Stimulated activated CD8-positive, alpha-beta memory T cell treated with anti-CD3 and anti-CD28 coated beads, Interleukin-12 subunit alpha, Interleukin-12 subunit beta, amount 100 ng/mL, for 1 hour (primary cell): Measurements from ENCODE around the gene SLC10A3.
"Not testable (repeated sequence)": the region's sequence is repeated elsewhere in the genome, so short reads cannot be mapped to it uniquely, and the experiment has no call there.

Experiments used
- DNase-seq: peaks from one replicate; pipeline ENCODE4 v3.0.0-alpha.2; 2020; ENCODE audit warnings: low read depth

SLC10A3 gene

GRCh38 chrX:154509455-154509854 is 19.0 kb upstream of the SLC10A3 start:
- DNase-seq = no peak

GRCh38 chrX:154508384-154508745 is 17.9 kb upstream of the SLC10A3 start:
- no peak for DNase-seq

DNA sequence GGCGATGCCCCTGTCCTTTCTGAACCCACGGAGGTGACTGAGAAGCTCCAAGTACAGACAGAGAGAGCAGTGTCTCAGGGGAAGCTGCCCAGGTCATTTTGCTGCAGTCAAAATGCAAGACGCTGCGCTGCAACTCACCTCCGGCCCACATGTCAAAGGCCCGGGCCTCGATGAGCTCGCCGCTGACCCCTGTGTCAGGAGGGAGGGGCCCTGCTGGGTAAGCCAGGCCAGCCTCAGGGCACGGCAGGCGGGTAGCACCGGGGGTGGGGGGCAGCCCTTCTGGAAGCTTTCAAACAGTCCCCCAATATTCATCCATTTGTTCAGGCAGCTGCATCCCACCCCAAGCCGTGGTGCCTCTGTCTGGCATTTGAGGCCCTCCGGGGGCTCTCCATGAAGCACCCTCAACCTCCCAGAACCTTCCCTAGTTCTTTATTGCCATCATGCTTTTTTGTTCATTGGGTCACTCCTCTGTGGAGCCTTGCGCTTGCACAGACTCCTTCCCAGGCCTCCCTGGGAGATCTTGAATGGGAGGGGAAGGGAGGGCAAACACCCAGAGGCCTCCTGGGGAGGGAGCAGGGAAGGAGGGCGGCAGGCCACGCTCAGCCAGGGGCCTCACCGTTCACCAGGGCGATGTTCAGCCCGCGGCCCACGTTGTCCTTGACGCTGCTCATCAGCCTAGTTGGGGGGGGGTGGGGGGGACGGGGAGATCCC is 17.4 kb upstream of the SLC10A3 start:
- no peak for DNase-seq

DNA sequence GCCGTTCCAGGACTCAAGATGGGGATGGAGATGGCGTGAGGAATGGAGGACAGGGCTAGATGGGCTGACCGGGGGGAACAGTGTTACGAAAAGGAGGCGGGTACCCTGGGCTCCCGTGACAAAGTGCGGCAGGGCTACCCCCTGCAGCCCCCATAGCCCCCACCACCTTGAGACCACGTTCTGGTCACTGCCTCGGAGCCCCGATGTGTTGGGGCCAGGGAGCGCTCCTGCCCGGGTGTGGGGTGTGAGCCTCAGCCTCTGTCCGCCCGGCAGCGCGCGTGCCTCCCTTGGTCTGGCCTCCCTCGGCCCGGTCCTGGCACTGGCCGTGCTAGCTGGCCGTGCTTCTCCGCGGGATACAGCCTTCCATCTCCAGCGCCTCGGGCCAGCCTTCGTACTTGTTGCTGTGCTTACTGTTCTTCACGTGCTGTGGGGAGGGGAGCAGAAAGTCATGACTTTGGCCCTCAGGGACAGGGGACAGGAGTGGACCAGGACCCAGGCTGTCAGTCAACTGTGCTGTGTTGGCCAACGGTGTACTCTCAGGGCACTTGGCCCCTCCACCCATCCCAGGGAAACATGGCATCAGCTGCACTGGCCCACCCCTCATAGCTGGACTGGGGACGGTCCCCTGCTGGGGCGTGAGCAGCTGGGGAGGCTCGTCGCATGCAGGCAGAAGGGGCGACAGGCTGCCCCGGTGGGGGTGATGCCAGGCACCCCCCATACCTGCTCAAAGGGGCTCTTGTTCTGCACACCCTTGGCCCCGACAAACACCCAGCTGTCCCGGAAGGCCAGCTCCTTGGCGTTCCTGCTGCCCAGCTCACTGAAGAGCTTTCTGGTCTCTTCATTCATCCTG is 16.3 kb upstream of the SLC10A3 start:
- no peak for DNase-seq

DNA sequence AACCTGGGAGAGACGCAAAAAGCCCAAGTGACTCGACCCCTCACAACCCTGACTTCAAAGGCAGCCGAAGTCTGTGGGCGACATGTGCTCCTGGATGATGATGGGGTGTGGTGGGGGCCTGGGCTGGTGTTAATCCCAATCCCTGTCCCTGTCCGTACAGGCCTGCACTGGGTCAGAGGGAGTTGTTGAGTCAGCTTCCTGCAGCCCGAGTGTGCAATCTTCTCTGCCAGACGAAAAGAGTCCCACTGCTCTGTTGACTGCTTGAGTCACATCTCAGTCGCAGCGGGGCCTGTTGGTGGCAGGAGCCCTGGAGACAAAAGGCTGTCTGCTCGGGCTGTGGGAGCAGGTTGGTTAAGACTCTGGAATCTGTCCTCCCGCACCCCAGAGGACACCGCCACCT is 15.3 kb upstream of the SLC10A3 start:
- DNase-seq = no peak

- no peak for DNase-seq
Measured at GRCh38 chrX:154502989-154503388, 12.6 kb upstream of the SLC10A3 start.

DNA sequence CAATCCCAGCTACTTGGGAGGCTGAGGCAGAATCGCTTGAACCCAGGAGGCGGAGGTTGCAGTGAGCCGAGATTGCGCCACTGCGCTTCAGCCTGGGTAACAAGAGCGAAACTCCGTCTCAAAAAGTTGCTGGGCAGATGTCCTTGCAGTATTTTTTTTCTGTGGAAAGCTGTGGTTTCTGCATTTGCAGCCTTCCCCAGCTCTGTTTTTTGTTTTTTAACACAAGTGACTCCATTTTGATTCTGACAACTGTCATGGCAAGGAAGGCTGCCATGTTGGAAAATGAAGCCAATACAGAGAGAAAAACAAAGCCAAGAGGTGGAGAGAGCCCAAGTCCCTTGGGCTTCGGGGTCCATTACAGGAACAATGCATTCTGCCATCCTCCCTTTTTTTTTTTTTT is 11.7 kb upstream of the SLC10A3 start:
- no peak for DNase-seq

DNA sequence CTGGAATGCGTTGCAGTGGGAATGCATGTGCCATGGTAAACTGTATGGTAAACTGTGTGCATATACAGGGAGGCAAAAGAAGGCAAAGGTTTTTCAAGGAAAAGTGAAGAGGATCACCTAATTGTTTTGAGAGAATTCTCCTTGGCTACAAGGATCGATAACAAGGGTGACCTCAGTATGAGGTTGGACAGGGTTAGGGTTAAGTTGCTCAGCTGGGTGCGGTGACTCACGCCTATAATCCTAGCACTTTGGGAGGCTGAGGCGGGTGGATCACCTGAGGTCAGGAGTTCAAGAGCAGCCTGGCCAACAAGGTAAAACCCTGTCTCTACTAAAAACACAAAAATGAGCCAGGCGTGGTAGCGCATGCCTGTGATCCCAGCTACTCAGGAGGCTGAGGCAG is 11.0 kb upstream of the SLC10A3 start:
- DNase-seq = not testable (repeated sequence)

- DNase-seq = not testable (repeated sequence)
Measured at GRCh38 chrX:154496591-154497137, 6.2 kb upstream of the SLC10A3 start.

DNA sequence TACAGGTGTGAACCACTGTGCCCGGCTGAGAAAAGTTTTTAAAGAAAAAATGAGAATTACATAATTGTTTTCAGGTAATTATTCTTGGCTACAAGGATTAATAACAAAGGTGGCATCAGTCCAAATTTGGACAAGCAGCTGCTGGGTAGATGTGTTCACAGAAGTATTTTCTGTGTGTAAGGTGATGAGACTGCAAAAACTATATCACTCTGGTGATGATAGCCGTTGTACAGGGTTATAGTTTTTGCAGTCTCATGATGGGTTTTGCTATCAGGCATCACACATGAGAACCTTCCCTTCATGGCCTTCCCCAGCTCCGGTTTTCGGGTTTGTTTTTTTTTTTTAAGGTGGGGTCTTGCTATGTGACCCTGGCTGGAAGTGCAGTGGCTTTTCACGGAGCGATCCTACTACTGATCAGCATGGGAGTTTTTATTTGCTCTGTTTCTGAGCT is 5.1 kb upstream of the SLC10A3 start:
- DNase-seq = no peak

GRCh38 chrX:154494715-154495114 is 4.3 kb upstream of the SLC10A3 start:
- DNase-seq = no peak

DNA sequence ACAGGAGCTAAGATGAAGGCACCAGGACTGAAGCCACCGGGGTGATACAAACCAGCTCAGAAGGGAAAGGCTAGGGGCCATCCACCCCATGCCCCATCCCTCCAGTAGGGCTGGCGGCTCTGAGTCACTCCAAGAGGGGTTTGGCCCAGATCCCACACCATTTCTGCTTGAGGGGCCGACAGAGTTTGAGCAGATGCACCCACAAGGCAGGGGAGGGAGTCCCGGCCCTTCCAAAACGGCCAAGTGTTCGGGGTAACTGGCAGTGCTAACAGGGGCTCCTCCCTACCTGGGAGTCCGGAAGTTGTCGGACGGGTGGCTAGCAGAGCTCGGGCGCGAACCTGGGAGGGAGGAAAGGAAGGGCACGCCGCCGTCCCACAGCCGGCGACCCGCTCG is 412 bp downstream of the SLC10A3 start:
- no peak for DNase-seq

- DNase-seq = no peak
Measured at GRCh38 chrX:154489182-154489581, 1.2 kb downstream of the SLC10A3 start.

DNA sequence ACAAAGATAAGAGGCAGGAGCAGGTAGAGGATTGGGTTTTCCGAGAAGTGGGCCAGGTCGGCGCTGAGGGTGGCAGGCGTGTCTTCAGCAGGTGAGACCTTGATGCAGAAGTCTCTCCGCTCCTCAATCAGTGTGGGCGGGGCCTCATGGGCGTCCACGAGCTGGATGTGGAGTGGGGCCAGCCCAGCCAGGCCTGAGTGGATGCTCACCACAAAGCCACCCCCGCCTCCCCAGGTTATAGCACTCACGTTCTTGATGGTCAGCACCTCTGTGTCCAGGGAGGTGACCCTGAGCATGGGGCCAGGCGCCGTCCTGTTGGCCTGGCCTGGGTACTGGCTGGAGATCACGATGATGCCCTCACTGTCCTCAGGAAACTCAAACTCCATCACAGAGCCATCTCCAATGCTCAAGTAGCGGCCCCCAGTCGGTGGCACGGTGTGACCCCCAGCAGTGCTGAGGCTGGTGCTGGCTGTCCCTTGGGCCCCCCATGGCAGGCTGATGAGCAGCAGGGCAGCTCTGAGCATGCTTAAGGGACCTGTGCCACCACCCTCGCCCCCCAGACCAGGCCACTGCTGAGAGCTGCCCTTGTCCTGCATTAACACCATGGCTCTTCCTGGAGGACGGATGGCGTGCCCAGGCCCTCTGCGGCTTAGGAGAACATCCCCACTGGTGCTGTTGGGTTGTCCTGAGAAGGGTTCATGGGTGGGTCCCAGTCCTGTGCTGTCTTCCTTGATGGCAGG is 1.9 kb downstream of the SLC10A3 start:
- no peak for DNase-seq

GRCh38 chrX:154487518-154488290 is 2.7 kb downstream of the SLC10A3 start:
- no peak for DNase-seq

DNA sequence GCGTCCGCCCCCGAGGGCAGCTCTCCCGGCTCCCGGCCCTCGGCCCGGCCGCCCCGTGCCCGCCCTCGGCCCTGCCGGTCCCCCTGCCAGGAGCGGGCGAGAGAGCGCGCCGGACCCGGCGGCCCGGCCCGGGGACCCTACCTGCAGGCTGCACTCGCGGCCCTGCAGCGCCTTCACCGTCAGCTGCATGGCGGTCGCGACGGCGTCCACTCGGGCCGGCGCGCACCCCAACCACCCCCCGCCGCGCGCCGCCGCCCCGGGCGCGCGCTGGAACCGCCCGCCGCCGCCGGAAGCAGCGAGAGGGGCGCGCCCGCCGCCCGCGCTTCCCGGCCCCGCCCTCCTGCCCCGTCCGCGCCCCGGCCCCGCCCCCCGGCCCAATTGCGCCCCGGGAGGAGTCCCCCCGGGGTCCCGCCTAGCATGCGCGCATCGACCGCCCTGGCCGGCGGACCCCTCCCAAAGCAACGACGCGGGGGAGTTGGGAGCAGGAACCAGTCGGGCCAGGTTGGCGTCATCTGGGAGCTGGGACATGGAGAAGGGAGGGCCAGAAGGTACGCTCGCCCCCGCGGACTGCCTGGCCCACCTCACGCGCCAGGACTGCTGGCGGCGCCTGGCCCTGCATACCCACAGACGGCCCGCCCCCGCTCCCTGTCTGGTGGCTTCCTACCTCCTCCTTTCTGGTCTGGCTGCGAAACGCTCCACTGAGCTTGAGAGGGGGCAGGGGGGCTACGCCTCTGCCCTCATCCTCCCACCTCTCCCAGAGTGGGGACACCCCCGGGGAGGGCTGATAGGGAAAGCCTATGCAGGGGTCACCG is 3.8 kb downstream of the SLC10A3 start, which contains the start of gene UBL4A:
UBL4A (minus strand) TSS at position 220 of the 812 bp plus-strand sequence; CDS start at position 189, 31 bp downstream.
- DNase-seq = no peak

DNA sequence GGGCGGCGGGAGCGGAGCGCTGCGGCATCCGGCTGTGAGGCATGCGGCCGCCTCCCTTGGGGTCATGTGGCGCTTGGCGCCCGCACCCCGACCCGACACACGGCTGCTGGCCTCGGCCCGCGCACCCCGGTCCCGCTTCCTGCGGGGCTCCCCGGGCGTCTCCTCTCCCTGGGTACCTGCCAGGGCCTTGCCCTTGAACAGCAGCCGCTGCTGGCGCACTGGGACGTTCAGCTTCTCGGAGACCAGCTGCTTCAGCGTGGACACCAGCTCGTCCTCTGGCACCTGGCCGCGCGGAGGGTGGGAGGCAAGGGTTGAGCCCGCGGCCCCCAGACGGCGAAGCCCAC is 4.4 kb downstream of the SLC10A3 start:
- no peak for DNase-seq

- no peak for DNase-seq
Measured at GRCh38 chrX:154485150-154486051, 5.0 kb downstream of the SLC10A3 start.

- no peak for DNase-seq
Measured at GRCh38 chrX:154484255-154485149, 5.9 kb downstream of the SLC10A3 start.
